HepG2 (cell line): ENCODE data around the gene KLHL3.

ENCODE experiments used
- CEBPB ChIP-seq: IDR thresholded peaks from 2 replicates; pipeline ENCODE4 v1.6.1; 2011; ENCODE audit warnings: low read depth, low read length, improper control_type of control experiment, borderline replicate concordance
- EP300 ChIP-seq, 3 experiments: sonication (generic) in 1 of 3; formaldehyde crosslinking in 1 of 3; IDR thresholded peaks; 2 replicates each; pipeline versions ENCODE4 v1.5.1 to v1.6.1; 2011 to 2020; ENCODE audit warnings: low read depth in 2 of 3, low read length in 2 of 3, borderline replicate concordance in 1 of 3, improper control_type of control experiment in 1 of 3, mild to moderate bottlenecking in 1 of 3, missing genetic modification reagents in 1 of 3, moderate library complexity in 1 of 3
- EZH2 ChIP-seq: conservative IDR thresholded peaks from 2 replicates; pipeline ENCODE4 v1.6.1; 2012; ENCODE audit warnings: mild to moderate bottlenecking, low read depth, low read length, moderate library complexity
- PHF20 ChIP-seq: sonication (generic); formaldehyde crosslinking; IDR thresholded peaks from 2 replicates; pipeline ENCODE4 v1.5.0; 2020; ENCODE audit warnings: mild to moderate bottlenecking, missing genetic modification reagents
- POLR2A ChIP-seq, 2 experiments: IDR thresholded peaks; 2 replicates each; pipeline ENCODE4 v1.6.1; 2011; ENCODE audit warnings: low read depth in 2 of 2, low read length in 2 of 2, mild to moderate bottlenecking in 1 of 2, moderate library complexity in 1 of 2; ENCODE audit not compliant: insufficient read depth in 1 of 2
- RXRA ChIP-seq: sonication (generic); formaldehyde crosslinking; IDR thresholded peaks from 2 replicates; pipeline ENCODE4 v1.5.1; 2020; ENCODE audit warnings: missing genetic modification reagents
- ZNF138 ChIP-seq: sonication (generic); formaldehyde crosslinking; IDR thresholded peaks from 2 replicates; pipeline ENCODE4 v1.5.0; 2020; ENCODE audit warnings: mild to moderate bottlenecking, low read depth, missing genetic modification reagents
- ZNF20 ChIP-seq: sonication (generic); formaldehyde crosslinking; IDR thresholded peaks from 2 replicates; pipeline ENCODE4 v1.4.0; 2020; ENCODE audit warnings: mild to moderate bottlenecking, moderate library complexity, missing genetic modification reagents
- TF ChIP-seq, protein P1 (sequence below): IDR thresholded peaks from 2 replicates; pipeline ENCODE4 v1.6.1; 2016; ENCODE audit warnings: mild to moderate bottlenecking
- TF ChIP-seq, protein P2 (sequence below): sonication (generic); formaldehyde crosslinking; IDR thresholded peaks from 2 replicates; pipeline ENCODE4 v1.4.0; 2020; ENCODE audit warnings: missing genetic modification reagents
- TF ChIP-seq, protein P3 (sequence below): sonication (generic); formaldehyde crosslinking; IDR thresholded peaks from 2 replicates; pipeline ENCODE4 v1.5.1; 2020; ENCODE audit warnings: mild to moderate bottlenecking, moderate library complexity, missing genetic modification reagents
- TF ChIP-seq, protein P4 (sequence below): sonication (generic); formaldehyde crosslinking; IDR thresholded peaks from 2 replicates; pipeline ENCODE4 v1.5.0; 2020; ENCODE audit warnings: mild to moderate bottlenecking, missing genetic modification reagents, moderate library complexity

DNA sequence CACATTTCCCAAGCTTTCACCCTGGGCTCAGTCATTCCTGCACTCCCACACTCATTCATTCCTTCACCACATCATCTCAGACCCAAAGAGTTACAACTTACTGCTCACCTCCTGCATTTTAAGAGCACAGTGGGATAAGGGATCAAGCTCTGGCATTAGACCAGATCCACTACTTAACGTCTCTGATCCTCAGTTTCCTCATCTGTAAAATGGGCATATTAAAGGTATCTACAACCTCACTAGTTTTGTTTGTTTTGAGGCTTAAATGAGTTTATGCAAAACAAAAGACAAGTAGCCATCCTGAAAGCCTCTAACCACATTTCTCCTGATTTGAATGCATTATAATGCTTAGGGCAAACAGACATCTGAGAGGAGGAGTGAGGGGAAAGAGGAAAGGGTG, 77.6 kb downstream of the KLHL3 start:
- TF ChIP-seq ZNF138 (no peak), RXRA (CRISPR knock-in tag) (no peak), EZH2 (no peak), POLR2A (IDR thresholded peaks at IDR 0.05; ENCODE audit: insufficient read depth in 1 of 2, low read depth in 2 of 2, low read length in 2 of 2) (no peak), ZNF20 (CRISPR knock-in tag) (no peak), PHF20 (CRISPR knock-in tag) (no peak), CEBPB (no peak), EP300 (IDR thresholded peaks at IDR 0.05; ENCODE audit: low read depth in 2 of 2, low read length in 2 of 2) (no peak), EP300 (CRISPR knock-in tag; IDR thresholded peaks at IDR 0.05; ENCODE audit: borderline replicate concordance) (no peak)
- TF ChIP-seq, protein P1, sequence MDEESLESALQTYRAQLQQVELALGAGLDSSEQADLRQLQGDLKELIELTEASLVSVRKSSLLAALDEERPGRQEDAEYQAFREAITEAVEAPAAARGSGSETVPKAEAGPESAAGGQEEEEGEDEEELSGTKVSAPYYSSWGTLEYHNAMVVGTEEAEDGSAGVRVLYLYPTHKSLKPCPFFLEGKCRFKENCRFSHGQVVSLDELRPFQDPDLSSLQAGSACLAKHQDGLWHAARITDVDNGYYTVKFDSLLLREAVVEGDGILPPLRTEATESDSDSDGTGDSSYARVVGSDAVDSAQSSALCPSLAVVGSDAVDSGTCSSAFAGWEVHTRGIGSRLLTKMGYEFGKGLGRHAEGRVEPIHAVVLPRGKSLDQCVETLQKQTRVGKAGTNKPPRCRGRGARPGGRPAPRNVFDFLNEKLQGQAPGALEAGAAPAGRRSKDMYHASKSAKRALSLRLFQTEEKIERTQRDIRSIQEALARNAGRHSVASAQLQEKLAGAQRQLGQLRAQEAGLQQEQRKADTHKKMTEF = no peak
- TF ChIP-seq, protein P2, sequence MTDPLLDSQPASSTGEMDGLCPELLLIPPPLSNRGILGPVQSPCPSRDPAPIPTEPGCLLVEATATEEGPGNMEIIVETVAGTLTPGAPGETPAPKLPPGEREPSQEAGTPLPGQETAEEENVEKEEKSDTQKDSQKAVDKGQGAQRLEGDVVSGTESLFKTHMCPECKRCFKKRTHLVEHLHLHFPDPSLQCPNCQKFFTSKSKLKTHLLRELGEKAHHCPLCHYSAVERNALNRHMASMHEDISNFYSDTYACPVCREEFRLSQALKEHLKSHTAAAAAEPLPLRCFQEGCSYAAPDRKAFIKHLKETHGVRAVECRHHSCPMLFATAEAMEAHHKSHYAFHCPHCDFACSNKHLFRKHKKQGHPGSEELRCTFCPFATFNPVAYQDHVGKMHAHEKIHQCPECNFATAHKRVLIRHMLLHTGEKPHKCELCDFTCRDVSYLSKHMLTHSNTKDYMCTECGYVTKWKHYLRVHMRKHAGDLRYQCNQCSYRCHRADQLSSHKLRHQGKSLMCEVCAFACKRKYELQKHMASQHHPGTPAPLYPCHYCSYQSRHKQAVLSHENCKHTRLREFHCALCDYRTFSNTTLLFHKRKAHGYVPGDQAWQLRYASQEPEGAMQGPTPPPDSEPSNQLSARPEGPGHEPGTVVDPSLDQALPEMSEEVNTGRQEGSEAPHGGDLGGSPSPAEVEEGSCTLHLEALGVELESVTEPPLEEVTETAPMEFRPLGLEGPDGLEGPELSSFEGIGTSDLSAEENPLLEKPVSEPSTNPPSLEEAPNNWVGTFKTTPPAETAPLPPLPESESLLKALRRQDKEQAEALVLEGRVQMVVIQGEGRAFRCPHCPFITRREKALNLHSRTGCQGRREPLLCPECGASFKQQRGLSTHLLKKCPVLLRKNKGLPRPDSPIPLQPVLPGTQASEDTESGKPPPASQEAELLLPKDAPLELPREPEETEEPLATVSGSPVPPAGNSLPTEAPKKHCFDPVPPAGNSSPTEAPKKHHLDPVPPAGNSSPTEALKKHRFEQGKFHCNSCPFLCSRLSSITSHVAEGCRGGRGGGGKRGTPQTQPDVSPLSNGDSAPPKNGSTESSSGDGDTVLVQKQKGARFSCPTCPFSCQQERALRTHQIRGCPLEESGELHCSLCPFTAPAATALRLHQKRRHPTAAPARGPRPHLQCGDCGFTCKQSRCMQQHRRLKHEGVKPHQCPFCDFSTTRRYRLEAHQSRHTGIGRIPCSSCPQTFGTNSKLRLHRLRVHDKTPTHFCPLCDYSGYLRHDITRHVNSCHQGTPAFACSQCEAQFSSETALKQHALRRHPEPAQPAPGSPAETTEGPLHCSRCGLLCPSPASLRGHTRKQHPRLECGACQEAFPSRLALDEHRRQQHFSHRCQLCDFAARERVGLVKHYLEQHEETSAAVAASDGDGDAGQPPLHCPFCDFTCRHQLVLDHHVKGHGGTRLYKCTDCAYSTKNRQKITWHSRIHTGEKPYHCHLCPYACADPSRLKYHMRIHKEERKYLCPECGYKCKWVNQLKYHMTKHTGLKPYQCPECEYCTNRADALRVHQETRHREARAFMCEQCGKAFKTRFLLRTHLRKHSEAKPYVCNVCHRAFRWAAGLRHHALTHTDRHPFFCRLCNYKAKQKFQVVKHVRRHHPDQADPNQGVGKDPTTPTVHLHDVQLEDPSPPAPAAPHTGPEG (CRISPR knock-in tag) = no peak
- TF ChIP-seq, protein P3, sequence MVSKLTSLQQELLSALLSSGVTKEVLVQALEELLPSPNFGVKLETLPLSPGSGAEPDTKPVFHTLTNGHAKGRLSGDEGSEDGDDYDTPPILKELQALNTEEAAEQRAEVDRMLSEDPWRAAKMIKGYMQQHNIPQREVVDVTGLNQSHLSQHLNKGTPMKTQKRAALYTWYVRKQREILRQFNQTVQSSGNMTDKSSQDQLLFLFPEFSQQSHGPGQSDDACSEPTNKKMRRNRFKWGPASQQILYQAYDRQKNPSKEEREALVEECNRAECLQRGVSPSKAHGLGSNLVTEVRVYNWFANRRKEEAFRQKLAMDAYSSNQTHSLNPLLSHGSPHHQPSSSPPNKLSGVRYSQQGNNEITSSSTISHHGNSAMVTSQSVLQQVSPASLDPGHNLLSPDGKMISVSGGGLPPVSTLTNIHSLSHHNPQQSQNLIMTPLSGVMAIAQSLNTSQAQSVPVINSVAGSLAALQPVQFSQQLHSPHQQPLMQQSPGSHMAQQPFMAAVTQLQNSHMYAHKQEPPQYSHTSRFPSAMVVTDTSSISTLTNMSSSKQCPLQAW = no peak
- TF ChIP-seq, protein P4, sequence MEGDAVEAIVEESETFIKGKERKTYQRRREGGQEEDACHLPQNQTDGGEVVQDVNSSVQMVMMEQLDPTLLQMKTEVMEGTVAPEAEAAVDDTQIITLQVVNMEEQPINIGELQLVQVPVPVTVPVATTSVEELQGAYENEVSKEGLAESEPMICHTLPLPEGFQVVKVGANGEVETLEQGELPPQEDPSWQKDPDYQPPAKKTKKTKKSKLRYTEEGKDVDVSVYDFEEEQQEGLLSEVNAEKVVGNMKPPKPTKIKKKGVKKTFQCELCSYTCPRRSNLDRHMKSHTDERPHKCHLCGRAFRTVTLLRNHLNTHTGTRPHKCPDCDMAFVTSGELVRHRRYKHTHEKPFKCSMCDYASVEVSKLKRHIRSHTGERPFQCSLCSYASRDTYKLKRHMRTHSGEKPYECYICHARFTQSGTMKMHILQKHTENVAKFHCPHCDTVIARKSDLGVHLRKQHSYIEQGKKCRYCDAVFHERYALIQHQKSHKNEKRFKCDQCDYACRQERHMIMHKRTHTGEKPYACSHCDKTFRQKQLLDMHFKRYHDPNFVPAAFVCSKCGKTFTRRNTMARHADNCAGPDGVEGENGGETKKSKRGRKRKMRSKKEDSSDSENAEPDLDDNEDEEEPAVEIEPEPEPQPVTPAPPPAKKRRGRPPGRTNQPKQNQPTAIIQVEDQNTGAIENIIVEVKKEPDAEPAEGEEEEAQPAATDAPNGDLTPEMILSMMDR (CRISPR knock-in tag) = no peak
